SH-SY5Y (cell line): Measurements from ENCODE around the gene NXNL2.

Experiments
- GATA2 ChIP-seq: IDR thresholded peaks from 2 replicates; pipeline ENCODE4 v1.6.1; 2011; ENCODE audit warnings: mild to moderate bottlenecking, low read depth, low read length
- GATA3 ChIP-seq: IDR thresholded peaks from 2 replicates; pipeline ENCODE4 v1.6.1; 2011; ENCODE audit warnings: low read depth, mild to moderate bottlenecking, low read length, moderate library complexity

DNA sequence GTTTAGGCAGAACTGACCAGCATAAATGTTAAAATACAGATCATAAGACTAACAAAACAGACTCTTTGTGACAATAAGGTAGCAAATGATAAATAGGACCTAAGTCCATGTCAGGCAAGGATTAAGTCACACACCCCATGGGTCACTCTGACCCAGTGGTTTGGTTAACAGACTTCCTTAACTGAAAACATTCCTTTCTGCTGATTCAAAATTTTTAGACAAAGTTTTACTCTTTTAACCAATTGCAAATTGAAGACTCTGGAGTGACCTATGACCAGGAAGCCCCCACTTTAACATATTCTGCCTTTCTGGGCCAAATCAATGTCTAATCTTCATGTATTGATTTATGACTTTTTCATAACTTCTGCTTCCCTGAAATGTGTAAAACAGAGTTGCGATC, 4.9 kb upstream of the NXNL2 start:
- TF ChIP-seq GATA2 (no peak), GATA3 (no peak)
